DND-41 (cell line): ENCODE measurements around the gene FAM83C.

Experiments used
- ATAC-seq: fragments of 200-7000 bp; cut with Tn5 transposase; 3 replicates; pipeline ENCODE4 v1.9.1; 2021; ENCODE audit warnings: low read depth; ENCODE audit not compliant: insufficient read depth
- DNase-seq: peaks from one replicate; pipeline ENCODE4 v3.0.0-alpha.2; 2020
- H2AFZ ChIP-seq: 2 replicates; pipeline ENCODE4 v1.6.0; 2012; ENCODE audit warnings: low read depth, low read length
- H3K27ac ChIP-seq: 2 replicates; pipeline ENCODE4 v1.5.1; 2012; ENCODE audit warnings: low read length, inconsistent platforms
- H3K27me3 ChIP-seq: fragments of 200-600 bp; sonication (generic); 2 replicates; pipeline ENCODE4 v1.6.0; 2012; ENCODE audit warnings: low read length, mild to moderate bottlenecking, inconsistent platforms; ENCODE audit not compliant: insufficient read depth, poor library complexity
- H3K36me3 ChIP-seq: 2 replicates; pipeline ENCODE4 v1.5.1; 2012; ENCODE audit warnings: low read length, inconsistent platforms; ENCODE audit not compliant: insufficient read depth
- H3K4me1 ChIP-seq: 2 replicates; pipeline ENCODE4 v1.5.1; 2012; ENCODE audit warnings: mild to moderate bottlenecking, low read length; ENCODE audit not compliant: insufficient read depth
- H3K4me2 ChIP-seq: 2 replicates; pipeline ENCODE4 v1.6.0; 2012; ENCODE audit warnings: mild to moderate bottlenecking, moderate library complexity, low read length, inconsistent platforms; ENCODE audit not compliant: insufficient read depth
- H3K4me3 ChIP-seq, 2 experiments: fragments of 200-600 bp in 1 of 2; shearing (Covaris generic) in 1 of 2; 2 replicates each; pipeline ENCODE4 v1.5.1; 2012 to 2016; ENCODE audit warnings: inconsistent platforms in 2 of 2, low read length in 2 of 2, mild to moderate bottlenecking in 2 of 2, low read depth in 1 of 2, moderate library complexity in 1 of 2
- H3K79me2 ChIP-seq: 2 replicates; pipeline ENCODE4 v1.6.0; 2012; ENCODE audit warnings: low read length, inconsistent platforms; ENCODE audit not compliant: insufficient read depth
- H3K9ac ChIP-seq: 2 replicates; pipeline ENCODE4 v1.6.0; 2012; ENCODE audit warnings: low read depth, mild to moderate bottlenecking, inconsistent platforms, low read length, moderate library complexity
- H3K9me3 ChIP-seq: 2 replicates; pipeline ENCODE4 v1.5.1; 2012; ENCODE audit warnings: low read length, moderate library complexity, mild to moderate bottlenecking, inconsistent platforms; ENCODE audit not compliant: insufficient read depth, severe bottlenecking
- H4K20me1 ChIP-seq: 2 replicates; pipeline ENCODE4 v1.6.0; 2012; ENCODE audit warnings: low read length; ENCODE audit not compliant: insufficient read depth
- CTCF ChIP-seq: IDR thresholded peaks from 2 replicates; pipeline ENCODE4 v1.5.1; 2012; ENCODE audit warnings: borderline replicate concordance, low read length, moderate library complexity, mild to moderate bottlenecking; ENCODE audit not compliant: poor library complexity, severe bottlenecking; ENCODE audit errors: extremely low read depth
- EZH2 ChIP-seq: IDR thresholded peaks from 3 replicates; pipeline ENCODE4 v1.6.1; 2012; ENCODE audit warnings: borderline replicate concordance, low read depth, mild to moderate bottlenecking, moderate library complexity, low read length, inconsistent platforms; ENCODE audit not compliant: severe bottlenecking

FAM83C gene

GRCh38 chr20:35326740-35327073 is 34.5 kb upstream of the FAM83C start:
- Histone ChIP-seq H3K27ac (no peak overlapping the region), H3K4me1 (no peaks in the 10 kb centered on the region), H3K27me3 (no peaks in the 10 kb centered on the region), H3K79me2 (no peaks in the 10 kb centered on the region), H3K36me3 (peaks cover 7% of the 10 kb centered on the region; the same call in 1 of the 2 replicates), H2AFZ (no peak overlapping the region), H4K20me1 (no peaks in the 10 kb centered on the region), H3K9ac (no peak overlapping the region), H3K9me3 (no peaks in the 10 kb centered on the region), H3K4me3 (no peak overlapping the region), H3K4me2 (no peak overlapping the region)
- ATAC-seq (no peak), DNase-seq (no peak)
- TF ChIP-seq CTCF (no peak), EZH2 (no peak)

GRCh38 chr20:35326021-35326739 is 34.0 kb upstream of the FAM83C start:
- Histone ChIP-seq H3K9me3 (no peaks in the 10 kb centered on the region), H3K4me2 (no peak overlapping the region), H3K36me3 (peaks cover 7% of the 10 kb centered on the region; the same call in 1 of the 2 replicates), H3K4me1 (no peaks in the 10 kb centered on the region), H3K27me3 (no peaks in the 10 kb centered on the region), H4K20me1 (no peaks in the 10 kb centered on the region), H3K79me2 (no peaks in the 10 kb centered on the region), H2AFZ (no peak overlapping the region), H3K27ac (no peak overlapping the region), H3K4me3 (no peak overlapping the region), H3K9ac (no peak overlapping the region)
- TF ChIP-seq CTCF (no peak), EZH2 (no peak)
- DNase-seq (no peak), ATAC-seq (no peak)

- Histone ChIP-seq H3K4me3 (no peak overlapping the region), H3K9me3 (no peaks in the 10 kb centered on the region), H3K79me2 (no peaks in the 10 kb centered on the region), H3K36me3 (peaks cover 7% of the 10 kb centered on the region; the same call in 1 of the 2 replicates), H3K9ac (no peak overlapping the region), H3K4me2 (no peak overlapping the region), H3K27me3 (no peaks in the 10 kb centered on the region), H3K27ac (no peak overlapping the region), H2AFZ (no peak overlapping the region), H4K20me1 (no peaks in the 10 kb centered on the region), H3K4me1 (no peaks in the 10 kb centered on the region)
- no peak for ATAC-seq
- TF ChIP-seq EZH2 = no peak
- DNase-seq = no peak
Observed at GRCh38 chr20:35325401-35325800, 33.2 kb upstream of the FAM83C start.

GRCh38 chr20:35320396-35321126 is 28.3 kb upstream of the FAM83C start:
- Histone ChIP-seq H3K36me3 (peaks cover 3% of the 10 kb centered on the region; the same call in 1 of the 2 replicates), H3K4me1 (no peaks in the 10 kb centered on the region), H4K20me1 (no peaks in the 10 kb centered on the region), H3K27ac (no peak overlapping the region), H3K9ac (no peak overlapping the region), H3K4me3 (no peak overlapping the region), H3K27me3 (no peaks in the 10 kb centered on the region), H3K9me3 (no peaks in the 10 kb centered on the region), H3K4me2 (no peak overlapping the region), H2AFZ (no peak overlapping the region), H3K79me2 (no peaks in the 10 kb centered on the region)
- ATAC-seq = no peak
- DNase-seq = no peak
- TF ChIP-seq CTCF = no peak
- no peak for TF ChIP-seq EZH2
